Gastroesophageal sphincter (tissue), 4 donors: ENCODE data around the gene GATAD2A. TPM values are rescaled to one million over a fixed set of nuclear protein-coding genes. Genes with fewer than 3 reads are reported as not detected.
A peak's percentile ranks its signal among the peaks of the same experiment; 100 is the strongest.

Source experiments
- ATAC-seq: fragments of 150-250 bp; one replicate; pipeline ENCODE4 v1.9.1; 2016; ENCODE audit warnings: mild to moderate bottlenecking, moderate library complexity
- H3K27ac ChIP-seq, 4 donors: fragments of 200-600 bp; sonication (generic) in 3 of 4; 1 replicate in 3 of 4; 2 replicates in 1 of 4; pipeline ENCODE4 v1.5.1; 2016 to 2019
- H3K27me3 ChIP-seq: fragments of 200-600 bp; sonication (generic); one replicate; pipeline ENCODE4 v1.5.1; 2019
- H3K36me3 ChIP-seq, 2 donors: fragments of 200-600 bp; sonication (generic); one replicate each; pipeline ENCODE4 v1.5.1; 2019; ENCODE audit warnings: control low read depth in 1 of 2
- H3K4me1 ChIP-seq, 3 donors: fragments of 200-600 bp; sonication (generic); 1 replicate in 2 of 3; 2 replicates in 1 of 3; pipeline ENCODE4 v1.5.1; 2016 to 2019; ENCODE audit warnings: control low read depth in 2 of 3
- H3K4me3 ChIP-seq, 2 donors: fragments of 200-600 bp; sonication (generic); one replicate each; pipeline ENCODE4 v1.5.1; 2019; ENCODE audit warnings: mild to moderate bottlenecking in 1 of 2, moderate library complexity in 1 of 2
- H3K9me3 ChIP-seq, 3 donors: fragments of 200-600 bp; sonication (generic); one replicate each; pipeline ENCODE4 v1.5.1; 2017 to 2019; ENCODE audit warnings: control low read depth in 2 of 3
- EP300 ChIP-seq: sonication (generic); formaldehyde crosslinking; IDR thresholded peaks from one replicate; pipeline ENCODE4 v1.6.1; 2017; ENCODE audit warnings: antibody characterized with exemption, mild to moderate bottlenecking
- POLR2A ChIP-seq, 2 donors: fragments of 450-650 bp; IDR thresholded peaks; one replicate each; pipeline ENCODE4 v1.6.1; 2017; ENCODE audit warnings: antibody characterized with exemption in 2 of 2, mild to moderate bottlenecking in 2 of 2, moderate library complexity in 1 of 2
- POLR2AphosphoS5 ChIP-seq: sonication (generic); formaldehyde crosslinking; IDR thresholded peaks from one replicate; pipeline ENCODE4 v1.6.1; 2017; ENCODE audit warnings: antibody characterized with exemption
- WGBS, 2 donors: methylation state at CpG; one replicate each; pipeline ENCODE4 v1.1.5; 2018; ENCODE audit warnings: low coverage in 1 of 2; 5-methylcytosine and 5-hydroxymethylcytosine counted together
- total RNA-seq, 4 donors: library from RNA; depleted of rRNA; stranded (reverse); fragments of >200 nt; gene quantifications; one replicate each; pipeline ENCODE4 v1.1.0, GENCODE V29; 2016
- TF ChIP-seq, protein P1 (sequence below), 4 experiments: fragments of 200-600 bp in 2 of 4; fragments of 450-650 bp in 2 of 4; sonication (generic) in 1 of 4; IDR thresholded peaks; one replicate each; pipeline ENCODE4 v1.5.1; 2017 to 2019; ENCODE audit warnings: antibody characterized with exemption in 4 of 4, mild to moderate bottlenecking in 2 of 4, moderate library complexity in 2 of 4

GATAD2A gene
- total RNA-seq, 4 donors from 2014 or later: 30.9 to 69.0 (median 36.6) TPM

DNA sequence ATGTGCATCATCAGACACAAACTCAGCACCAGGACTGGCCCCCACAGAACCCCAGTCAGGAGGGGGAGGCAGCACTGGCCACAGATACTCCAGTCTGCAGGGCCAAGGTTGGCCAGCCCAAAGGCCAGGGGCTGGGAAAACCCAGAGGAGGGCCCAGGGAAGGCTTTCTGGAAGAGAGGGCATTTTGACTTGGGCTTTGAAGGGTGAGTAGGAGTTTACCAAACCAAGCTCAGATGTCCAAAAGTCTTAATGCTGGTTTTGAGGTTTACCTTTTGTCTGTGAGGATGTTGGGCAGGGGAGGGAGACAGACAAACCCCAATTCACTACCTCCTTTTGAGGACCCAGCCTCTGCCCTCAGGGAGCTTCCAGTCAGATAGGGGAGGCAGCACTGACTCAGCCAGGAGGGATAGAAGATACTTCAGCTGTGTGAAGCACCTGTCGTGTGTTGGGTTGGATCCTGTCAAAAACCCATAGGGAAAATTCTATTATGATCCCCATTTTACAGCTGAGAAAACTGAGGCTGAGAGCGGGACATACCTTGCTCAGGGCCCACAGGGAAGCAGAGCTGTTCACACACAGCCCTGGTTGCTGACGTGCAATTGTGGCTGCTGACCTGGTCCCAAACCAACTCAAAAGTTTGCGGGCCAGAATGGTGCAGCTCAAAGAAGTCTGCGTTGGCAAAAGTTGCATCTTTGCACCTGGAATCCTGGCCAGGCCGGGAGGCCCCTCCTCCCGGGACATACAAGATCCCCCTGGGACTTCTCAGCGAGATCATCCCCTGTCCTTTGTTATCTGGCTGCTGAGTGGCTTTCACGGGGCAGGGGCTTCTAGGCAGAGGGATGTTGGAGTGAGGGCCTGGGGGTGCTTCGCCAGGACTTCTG, 145.7 kb downstream of the GATAD2A start:
- Histone ChIP-seq H3K4me1 (no peaks in the 10 kb centered on the region), H3K27me3 (peaks cover 63% of the 10 kb centered on the region), H3K9me3 (no peaks in the 10 kb centered on the region), H3K27ac (no peak overlapping the region), H3K4me3 (no peak overlapping the region), H3K36me3 (no peaks in the 10 kb centered on the region)
- no peak for TF ChIP-seq POLR2AphosphoS5
- TF ChIP-seq, protein P1, sequence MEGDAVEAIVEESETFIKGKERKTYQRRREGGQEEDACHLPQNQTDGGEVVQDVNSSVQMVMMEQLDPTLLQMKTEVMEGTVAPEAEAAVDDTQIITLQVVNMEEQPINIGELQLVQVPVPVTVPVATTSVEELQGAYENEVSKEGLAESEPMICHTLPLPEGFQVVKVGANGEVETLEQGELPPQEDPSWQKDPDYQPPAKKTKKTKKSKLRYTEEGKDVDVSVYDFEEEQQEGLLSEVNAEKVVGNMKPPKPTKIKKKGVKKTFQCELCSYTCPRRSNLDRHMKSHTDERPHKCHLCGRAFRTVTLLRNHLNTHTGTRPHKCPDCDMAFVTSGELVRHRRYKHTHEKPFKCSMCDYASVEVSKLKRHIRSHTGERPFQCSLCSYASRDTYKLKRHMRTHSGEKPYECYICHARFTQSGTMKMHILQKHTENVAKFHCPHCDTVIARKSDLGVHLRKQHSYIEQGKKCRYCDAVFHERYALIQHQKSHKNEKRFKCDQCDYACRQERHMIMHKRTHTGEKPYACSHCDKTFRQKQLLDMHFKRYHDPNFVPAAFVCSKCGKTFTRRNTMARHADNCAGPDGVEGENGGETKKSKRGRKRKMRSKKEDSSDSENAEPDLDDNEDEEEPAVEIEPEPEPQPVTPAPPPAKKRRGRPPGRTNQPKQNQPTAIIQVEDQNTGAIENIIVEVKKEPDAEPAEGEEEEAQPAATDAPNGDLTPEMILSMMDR (IDR thresholded peaks at IDR 0.05): no peak
- ATAC-seq: no peak
- WGBS, 2 donors: 89 to 100% methylated on average over 1 to 2 of the region's 10 CpGs

DNA sequence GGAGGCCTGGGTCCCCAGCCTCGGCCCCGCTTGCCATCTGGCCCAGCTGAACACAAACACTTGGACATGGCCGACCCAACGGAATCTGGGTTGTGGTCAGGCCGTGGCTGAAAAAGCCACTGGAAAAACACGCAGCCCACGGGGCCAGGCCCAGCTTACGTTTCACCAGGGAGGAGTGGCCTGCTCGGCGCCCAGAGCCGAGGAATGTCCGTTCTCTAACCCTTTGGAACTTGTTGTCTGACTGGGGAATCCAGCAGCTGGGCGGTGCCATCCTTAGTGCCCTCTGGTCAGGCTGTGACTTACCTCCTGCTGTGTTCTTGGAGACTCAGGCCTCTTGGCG, 146.3 kb downstream of the GATAD2A start:
- 80 to 83% methylated on average over 1 to 2 of the region's 14 CpGs for WGBS, 2 donors
- H3K27ac ChIP-seq: no peak overlapping the region
- TF ChIP-seq EP300: no peak
- TF ChIP-seq, protein P1 (IDR thresholded peaks at IDR 0.05): no peak
- TF ChIP-seq POLR2AphosphoS5: no peak
- no peaks in the 10 kb centered on the region for H3K36me3 ChIP-seq
- ATAC-seq: no peak
- no peaks in the 10 kb centered on the region for H3K4me1 ChIP-seq
- peaks cover 57% of the 10 kb centered on the region for H3K27me3 ChIP-seq
- H3K4me3 ChIP-seq: no peak overlapping the region
- no peaks in the 10 kb centered on the region for H3K9me3 ChIP-seq

DNA sequence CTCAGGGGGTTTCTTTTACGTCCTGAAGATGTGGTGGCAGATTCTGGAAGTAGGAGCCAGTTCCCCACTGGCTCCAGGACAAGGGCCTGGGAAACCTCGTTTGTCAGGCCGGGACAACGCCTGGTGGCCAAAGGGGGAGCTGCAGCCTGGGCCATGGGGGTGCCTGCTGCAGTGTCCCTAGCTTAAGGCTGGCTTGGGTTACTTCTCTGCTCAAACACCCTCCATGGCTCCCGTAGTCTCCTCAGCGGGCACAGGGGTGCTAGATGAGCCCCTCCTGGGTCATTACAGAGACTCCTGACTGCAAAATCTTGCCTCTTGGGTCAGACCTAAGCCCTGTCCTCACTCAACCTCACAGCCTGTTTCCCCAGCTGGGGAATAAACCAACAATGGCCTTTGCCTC, 147.3 kb downstream of the GATAD2A start:
- no peaks in the 10 kb centered on the region for H3K9me3 ChIP-seq
- H3K4me3 ChIP-seq: no peak overlapping the region
- H3K27me3 ChIP-seq: peaks cover 47% of the 10 kb centered on the region
- 10% methylated on average over 2 of the region's 6 CpGs; no CpG with 5 or more reads in 1 of the 2 donors for WGBS, 2 donors
- peak; percentile 23 for ATAC-seq
- no peak overlapping the region for H3K27ac ChIP-seq
- no peaks in the 10 kb centered on the region for H3K4me1 ChIP-seq
- TF ChIP-seq EP300 (no peak), POLR2A (IDR thresholded peaks at IDR 0.05) (no peak)
- TF ChIP-seq, protein P1 (IDR thresholded peaks at IDR 0.05): peak in 1 of 4 experiments; percentile 38
- no peaks in the 10 kb centered on the region for H3K36me3 ChIP-seq

DNA sequence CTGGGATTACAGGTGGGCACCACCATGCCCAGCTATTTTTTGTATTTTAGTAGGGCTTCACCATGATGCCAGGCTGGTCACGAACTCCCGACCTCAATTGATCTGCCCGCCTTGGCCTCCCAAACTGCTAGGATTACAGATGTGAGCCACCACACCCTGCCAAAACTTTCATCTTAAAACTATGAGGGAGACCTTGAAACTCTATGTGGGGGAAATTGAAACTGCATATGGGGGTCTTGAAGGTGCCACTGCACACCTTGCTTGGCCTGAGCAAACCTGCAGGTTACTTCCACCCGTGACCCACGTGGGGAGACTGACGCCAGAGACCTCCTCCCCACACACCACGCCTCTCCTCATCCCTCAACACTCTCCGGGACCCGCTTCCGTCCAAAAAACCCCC, 148.2 kb downstream of the GATAD2A start:
- no peak for ATAC-seq
- Histone ChIP-seq H3K4me3 (no peak overlapping the region), H3K27ac (no peak overlapping the region), H3K4me1 (no peaks in the 10 kb centered on the region), H3K27me3 (peaks cover 39% of the 10 kb centered on the region), H3K9me3 (no peaks in the 10 kb centered on the region), H3K36me3 (no peaks in the 10 kb centered on the region)
- 81 to 89% methylated on average over 3 to 5 of the region's 10 CpGs for WGBS, 2 donors
- no peak for TF ChIP-seq POLR2A (IDR thresholded peaks at IDR 0.05)
- TF ChIP-seq, protein P1 (IDR thresholded peaks at IDR 0.05): no peak
- TF ChIP-seq EP300: no peak
- no peak for TF ChIP-seq POLR2AphosphoS5
